ENCODE measurements around the gene APOL4.
"Not testable (repeated sequence)": the region's sequence is repeated elsewhere in the genome, so short reads cannot be mapped to it uniquely, and the experiment has no call there.

Gene APOL4

DNA sequence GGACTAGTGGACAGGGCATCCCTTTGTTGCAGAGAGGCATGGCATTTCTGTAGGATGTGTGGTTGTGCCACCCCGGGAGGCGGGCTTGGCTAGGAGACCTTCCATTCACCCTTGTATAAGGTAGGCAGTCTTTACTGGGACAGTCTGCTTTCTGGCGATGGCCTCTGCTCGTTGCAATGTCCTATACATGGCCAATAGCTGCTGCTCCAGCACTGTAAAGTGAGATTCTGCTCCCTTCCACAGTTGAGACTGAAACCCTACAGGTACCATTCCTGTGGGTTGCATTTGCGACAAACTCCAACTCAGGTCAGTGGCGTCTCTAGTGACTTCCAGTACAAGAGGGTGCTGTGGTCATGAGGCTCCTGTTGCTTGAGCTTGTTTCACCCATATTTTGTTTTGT lies 20.7 kb downstream of the APOL4 start:
- no peak for DNase-seq

DNA sequence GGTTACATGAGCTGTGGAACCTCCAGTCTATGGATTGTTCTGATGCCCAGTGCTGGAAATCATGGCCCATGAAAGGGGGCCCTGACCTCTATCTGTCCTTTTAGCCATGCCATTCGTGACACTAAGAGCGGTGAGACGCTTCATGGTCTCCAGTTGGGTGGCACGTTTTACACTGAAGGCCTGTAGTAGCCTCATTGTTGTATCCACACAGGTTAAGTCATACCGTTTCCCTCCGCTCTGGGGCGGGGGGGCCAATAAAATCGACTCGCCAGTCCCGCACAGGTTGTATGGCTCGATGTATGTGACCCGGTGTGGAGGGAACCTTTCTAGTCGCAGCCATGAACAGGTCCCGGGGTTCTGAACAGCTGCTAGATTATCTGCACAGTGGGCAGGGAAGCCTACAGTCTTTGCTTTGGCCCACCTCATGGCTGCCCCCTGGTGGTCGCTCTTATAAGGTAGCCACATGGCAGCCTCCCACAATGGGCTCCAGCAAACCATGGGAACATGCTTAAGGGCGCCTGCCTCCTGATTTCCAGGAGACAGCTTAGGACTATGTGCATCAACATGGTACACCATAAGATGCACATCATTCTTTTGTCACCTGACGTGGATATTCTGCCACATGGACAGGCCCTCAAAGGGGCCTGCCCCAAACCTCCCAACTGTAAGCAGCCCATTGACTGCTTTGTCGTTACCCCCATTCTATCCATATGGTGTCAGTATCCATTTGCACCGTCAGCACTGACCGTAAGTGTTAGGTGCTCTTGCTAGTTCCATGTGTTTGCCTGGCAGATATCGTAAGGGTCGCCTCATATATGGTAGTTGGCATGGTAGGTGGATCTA lies 21.4 kb downstream of the APOL4 start:
- DNase-seq = peak; percentile 86

DNA sequence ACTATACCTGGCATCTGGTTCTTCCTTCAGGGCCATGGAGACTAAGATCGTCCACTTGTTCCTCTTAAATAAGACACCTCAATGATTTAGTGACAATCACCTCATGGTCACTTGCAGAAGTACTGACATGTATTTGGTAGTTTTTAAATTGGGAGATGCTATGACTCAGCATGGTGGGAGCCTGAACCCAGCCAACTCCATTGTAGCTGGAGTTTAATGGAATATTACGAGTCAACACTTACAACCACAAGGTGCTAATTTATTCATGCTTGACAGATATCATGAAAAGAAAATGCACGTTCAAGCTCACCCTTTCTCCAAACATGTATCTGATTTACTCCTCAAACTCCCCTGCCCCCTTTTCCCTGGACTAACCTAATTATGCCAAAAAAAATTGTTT lies 24.4 kb downstream of the APOL4 start:
- no peak for DNase-seq

DNA sequence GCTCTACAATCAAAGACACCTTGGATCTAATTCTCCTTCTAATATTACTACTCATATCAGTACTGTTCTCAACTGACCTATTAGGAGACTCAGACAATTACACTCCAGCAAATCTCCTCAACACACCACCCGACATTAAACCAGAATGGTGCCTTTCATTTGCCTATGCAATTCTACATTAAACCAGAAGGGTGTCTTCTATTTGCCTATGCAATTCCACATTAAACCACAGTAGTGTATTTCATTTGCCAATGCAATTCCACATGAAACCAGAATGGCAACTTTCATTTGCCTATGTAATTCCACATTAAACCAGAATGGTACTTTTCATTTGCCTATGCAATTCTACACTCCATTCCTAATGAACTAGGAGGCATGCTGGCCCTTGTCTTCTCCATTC lies 25.7 kb downstream of the APOL4 start:
- no peak for DNase-seq

DNA sequence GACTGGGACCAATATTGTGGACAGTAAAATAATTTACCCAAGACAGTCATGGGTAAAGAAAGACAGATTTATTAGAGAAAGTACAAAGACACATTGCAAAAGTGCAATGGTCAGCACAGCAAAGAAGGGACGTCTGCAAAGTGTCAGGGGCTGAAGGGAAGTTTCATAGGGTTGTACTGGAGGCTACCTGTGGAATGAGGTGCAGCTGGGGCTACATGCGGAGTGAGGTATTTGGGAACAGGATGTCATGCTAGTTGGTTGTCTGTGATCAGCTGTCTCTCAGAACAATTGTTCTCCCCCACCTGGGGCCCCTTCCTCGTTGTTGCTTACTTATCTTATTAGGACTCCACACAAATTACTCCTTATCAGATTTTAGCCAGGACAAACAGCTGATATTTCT lies 29.7 kb downstream of the APOL4 start:
- DNase-seq = no peak

DNA sequence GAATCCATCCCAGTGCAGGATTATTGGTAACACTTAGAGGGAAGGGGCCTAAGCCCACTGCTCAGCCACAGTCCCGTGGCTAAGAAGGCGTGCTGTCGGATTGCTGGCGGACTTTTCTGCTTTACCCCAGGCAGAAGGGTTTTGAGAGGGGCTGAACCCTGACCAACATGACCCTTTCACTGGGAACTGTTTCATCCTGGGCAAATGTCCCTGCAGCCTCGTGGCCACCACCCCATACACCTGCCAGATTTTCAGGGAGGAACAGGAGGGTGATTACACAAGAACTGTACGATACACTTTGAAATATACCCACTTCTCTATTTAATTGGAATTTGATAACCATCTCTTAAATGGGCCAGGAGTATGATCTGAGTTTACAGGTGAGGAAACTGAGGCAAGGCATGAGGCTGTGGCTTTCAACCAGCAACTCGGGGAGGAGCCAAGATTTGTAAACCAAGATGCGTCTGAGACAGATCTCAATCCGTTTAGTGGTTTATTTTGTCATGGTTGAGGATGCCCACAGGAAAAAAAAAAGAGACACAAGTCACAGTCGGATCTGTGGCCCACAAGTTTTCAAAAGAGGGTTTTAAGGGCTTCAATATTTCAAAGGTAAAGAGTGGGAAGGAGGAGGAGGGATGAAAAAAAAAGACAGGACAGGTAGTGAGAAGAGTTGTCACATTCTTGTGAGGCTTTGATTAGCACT lies 34.9 kb downstream of the APOL4 start:
- peak; percentile 30 for DNase-seq

DNA sequence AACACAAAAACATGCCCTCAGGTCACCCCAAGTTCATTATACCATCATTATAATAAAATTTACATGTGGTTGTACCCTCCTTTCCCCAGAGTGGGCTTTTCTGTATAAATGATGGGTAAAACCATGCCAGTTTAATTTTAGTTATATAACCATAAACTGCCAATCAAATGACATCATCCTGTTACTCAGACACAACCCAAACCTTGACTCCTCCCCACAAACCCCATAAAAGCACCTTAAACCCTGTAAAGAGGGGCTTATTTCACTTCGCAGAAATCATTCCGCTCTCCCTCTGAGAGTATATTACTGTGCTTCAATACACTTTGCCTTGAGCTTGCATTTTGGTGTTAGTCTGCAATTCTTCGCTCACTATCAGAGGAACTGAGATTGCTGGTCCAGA lies 35.5 kb downstream of the APOL4 start:
- DNase-seq = peak; percentile 35

- no peak for DNase-seq
Observed at GRCh38 chr22:36165141-36165540, 36.5 kb downstream of the APOL4 start.

GRCh38 chr22:36164621-36165020 lies 37.0 kb downstream of the APOL4 start:
- DNase-seq = peak; percentile 25

GRCh38 chr22:36163497-36163896 lies 38.1 kb downstream of the APOL4 start:
- DNase-seq = no peak

- peak; percentile 83 for DNase-seq
Observed at GRCh38 chr22:36162127-36163034, 39.2 kb downstream of the APOL4 start.

GRCh38 chr22:36161793-36162126 lies 39.8 kb downstream of the APOL4 start:
- DNase-seq = not testable (repeated sequence)

- peak; percentile 78 for DNase-seq
Observed at GRCh38 chr22:36160499-36160942, 41.1 kb downstream of the APOL4 start, which contains the start of gene APOL3. Gene APOL3, minus strand, starts transcription at chr22:36160755. Its CDS starts 11,700 bp downstream, at chr22:36149055.

DNA sequence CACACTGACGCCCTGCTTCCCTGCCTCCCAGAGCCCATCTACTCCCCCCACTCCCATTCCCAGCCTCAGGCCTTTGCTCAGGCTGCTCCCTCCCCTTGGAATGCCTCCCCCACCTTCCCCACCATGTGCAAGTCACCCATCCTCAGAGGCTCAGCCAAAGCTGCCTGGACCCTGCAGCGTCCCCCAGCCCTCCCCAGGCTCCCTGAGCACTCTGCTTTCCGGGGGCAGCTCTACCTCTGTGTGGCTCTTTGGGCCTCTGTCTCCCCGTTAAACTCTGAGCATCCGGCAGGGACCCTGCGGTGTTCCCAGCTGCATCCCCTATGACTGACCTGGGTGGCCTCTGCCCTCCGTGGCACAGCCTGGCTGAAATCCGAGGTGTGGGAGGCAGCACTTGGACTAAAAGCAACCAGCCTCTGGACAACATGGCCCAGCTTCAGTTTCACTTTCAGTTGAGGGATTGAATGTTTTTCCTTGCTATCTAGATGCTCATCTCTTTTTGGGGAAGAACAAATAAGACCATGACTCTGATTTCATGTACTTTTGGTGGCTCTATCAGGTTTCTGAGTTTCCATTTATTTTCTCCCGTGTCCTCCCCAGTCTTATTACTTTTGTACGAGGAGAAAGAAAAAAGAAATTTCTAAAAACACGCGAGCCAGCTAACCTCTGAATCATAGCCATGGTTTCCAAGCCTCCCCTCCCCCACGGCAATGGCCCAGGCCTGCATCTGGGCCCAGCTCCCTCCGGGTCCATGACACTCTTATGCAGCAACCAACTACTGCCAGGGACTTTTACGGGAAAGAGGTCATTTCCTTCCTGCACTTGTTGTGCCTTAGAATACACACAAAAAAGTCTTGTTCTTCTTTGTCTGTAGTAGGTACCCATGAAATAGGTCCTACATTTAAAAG lies 44.8 kb downstream of the APOL4 start:
- DNase-seq = peak; percentile 87

DNA sequence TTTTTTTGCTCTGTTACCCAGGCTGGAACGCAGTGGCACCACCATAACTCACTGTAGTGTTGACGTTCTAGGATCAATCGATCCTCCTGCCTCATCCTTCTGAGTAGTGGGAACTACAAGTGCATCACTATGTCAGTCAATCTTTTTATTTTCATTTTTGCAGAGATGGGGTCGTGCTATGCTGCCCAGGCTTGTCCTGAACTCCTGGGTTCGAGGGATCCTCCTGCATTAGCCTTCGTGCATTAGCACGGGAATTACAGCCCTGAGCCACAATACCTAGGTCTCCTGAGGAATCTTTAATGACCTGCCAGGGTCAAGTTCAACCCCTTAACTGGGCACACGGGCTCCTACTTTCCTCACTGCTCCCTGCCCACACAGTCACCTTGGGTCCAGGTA lies 45.5 kb downstream of the APOL4 start:
- no peak for DNase-seq

- DNase-seq = no peak
Observed at GRCh38 chr22:36155702-36156101, 45.9 kb downstream of the APOL4 start.

DNA sequence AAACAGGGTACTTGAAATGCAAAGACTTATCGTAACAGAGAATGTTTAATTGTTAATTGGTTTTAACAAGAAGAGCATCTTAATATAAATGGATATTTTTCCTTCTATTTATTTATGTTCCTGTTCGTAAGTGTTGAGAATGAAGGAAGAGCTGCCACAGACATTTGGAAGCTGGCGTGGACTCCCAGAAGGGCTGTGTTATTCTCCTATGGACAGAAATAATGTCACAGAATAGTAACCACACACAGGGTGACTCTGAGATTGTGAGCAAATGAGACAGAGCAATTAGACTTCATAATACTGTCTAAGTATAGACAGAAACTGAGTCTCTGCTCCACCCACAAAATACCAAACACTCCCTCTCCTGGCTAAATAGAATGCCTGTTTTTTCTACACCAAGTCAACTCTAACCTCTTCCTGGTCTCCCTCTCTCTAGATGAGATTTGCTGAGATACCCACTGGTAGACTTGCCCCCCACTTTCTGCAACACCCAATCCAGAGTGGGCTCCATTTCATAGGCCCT lies 47.1 kb downstream of the APOL4 start:
- DNase-seq = no peak

- no peak for DNase-seq
Observed at GRCh38 chr22:36153501-36154422, 47.8 kb downstream of the APOL4 start.

GRCh38 chr22:36152821-36153220 lies 48.8 kb downstream of the APOL4 start:
- DNase-seq = not testable (repeated sequence)

GRCh38 chr22:36152088-36152487 lies 49.5 kb downstream of the APOL4 start:
- DNase-seq = no peak

Measured in CD4-positive, alpha-beta T cell treated with Interleukin-17A for 1 hour (primary cell).